Activated naive CD8-positive, alpha-beta T cell treated with anti-CD3 and anti-CD28 coated beads, Interleukin-2, amount 50 U/mL, for 16 hours (primary cell): ENCODE measurements around the gene STRBP.
A peak's percentile ranks its signal among the peaks of the same experiment; 100 is the strongest.
"Not testable (repeated sequence)": the region's sequence is repeated elsewhere in the genome, so short reads cannot be mapped to it uniquely, and the experiment has no call there.

Source experiments
- DNase-seq: peaks from one replicate; pipeline ENCODE4 v3.0.0-alpha.2; 2020; ENCODE audit warnings: low read depth, low spot score

STRBP gene

GRCh38 chr9:123250504-123250903 lies 17.9 kb downstream of the STRBP start:
- DNase-seq, result no peak

GRCh38 chr9:123249162-123249561 lies 19.2 kb downstream of the STRBP start:
- DNase-seq, result not testable (repeated sequence)

- no peak for DNase-seq
Measured at GRCh38 chr9:123248630-123249029, 19.8 kb downstream of the STRBP start.

GRCh38 chr9:123246534-123246933 lies 21.9 kb downstream of the STRBP start:
- no peak for DNase-seq

- no peak for DNase-seq
Measured at GRCh38 chr9:123239726-123240125, 28.7 kb downstream of the STRBP start.

GRCh38 chr9:123238365-123238764 lies 30.0 kb downstream of the STRBP start:
- DNase-seq, result no peak

- DNase-seq, result no peak
Measured at GRCh38 chr9:123237220-123237619, 31.2 kb downstream of the STRBP start.

GRCh38 chr9:123235448-123235847 lies 32.9 kb downstream of the STRBP start:
- no peak for DNase-seq

- DNase-seq, result no peak
Measured at GRCh38 chr9:123234853-123235252, 33.5 kb downstream of the STRBP start.

GRCh38 chr9:123232332-123232731 lies 36.1 kb downstream of the STRBP start:
- DNase-seq, result no peak

GRCh38 chr9:123231421-123231820 lies 37.0 kb downstream of the STRBP start:
- no peak for DNase-seq

- DNase-seq, result no peak
Measured at GRCh38 chr9:123228967-123229366, 39.4 kb downstream of the STRBP start.

- no peak for DNase-seq
Measured at GRCh38 chr9:123225995-123226394, 42.4 kb downstream of the STRBP start.

- peak; percentile 27 for DNase-seq
Measured at GRCh38 chr9:123225374-123225813, 43.0 kb downstream of the STRBP start.

GRCh38 chr9:123220127-123220526 lies 48.3 kb downstream of the STRBP start:
- DNase-seq, result no peak

GRCh38 chr9:123218831-123219230 lies 49.6 kb downstream of the STRBP start:
- no peak for DNase-seq

- no peak for DNase-seq
Measured at GRCh38 chr9:123217128-123217654, 51.2 kb downstream of the STRBP start.

- no peak for DNase-seq
Measured at GRCh38 chr9:123216251-123216797, 52.1 kb downstream of the STRBP start.

GRCh38 chr9:123211081-123211480 lies 57.3 kb downstream of the STRBP start:
- no peak for DNase-seq

GRCh38 chr9:123208626-123209174 lies 59.7 kb downstream of the STRBP start:
- no peak for DNase-seq

- no peak for DNase-seq
Measured at GRCh38 chr9:123206065-123206464, 62.3 kb downstream of the STRBP start.

- no peak for DNase-seq
Measured at GRCh38 chr9:123201083-123201482, 67.3 kb downstream of the STRBP start.

- not testable (repeated sequence) for DNase-seq
Measured at GRCh38 chr9:123200469-123200868, 67.9 kb downstream of the STRBP start.

- no peak for DNase-seq
Measured at GRCh38 chr9:123196124-123196523, 72.3 kb downstream of the STRBP start.
